ENCODE measurements around the gene CHRNA4.

DNA sequence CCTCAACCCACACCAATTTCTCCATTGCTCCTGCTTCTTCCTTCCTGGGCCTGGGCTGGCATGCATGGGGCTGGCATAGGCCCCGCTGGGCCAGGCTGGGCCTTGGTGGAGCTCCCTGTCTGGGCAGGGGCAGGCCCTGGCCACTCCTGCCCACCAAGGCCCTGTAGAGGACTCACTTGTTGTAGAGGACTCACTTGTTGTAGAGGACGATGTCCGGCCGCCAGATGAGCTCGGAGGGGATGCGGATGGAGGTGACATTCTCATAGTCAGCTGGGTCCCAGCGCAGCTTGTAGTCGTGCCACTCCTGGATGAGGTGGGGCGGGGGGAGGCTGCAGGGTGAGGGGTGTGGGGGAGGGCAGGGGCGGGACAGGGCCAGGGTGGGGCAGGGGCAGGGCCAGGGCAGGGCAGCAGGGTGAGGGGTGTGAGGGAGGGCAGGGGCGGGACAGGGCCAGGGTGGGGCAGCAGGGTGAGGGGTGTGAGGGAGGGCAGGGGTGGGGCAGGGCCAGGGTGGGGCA lies 5.3 kb downstream of the CHRNA4 start:
- TF ChIP-seq, protein P1, sequence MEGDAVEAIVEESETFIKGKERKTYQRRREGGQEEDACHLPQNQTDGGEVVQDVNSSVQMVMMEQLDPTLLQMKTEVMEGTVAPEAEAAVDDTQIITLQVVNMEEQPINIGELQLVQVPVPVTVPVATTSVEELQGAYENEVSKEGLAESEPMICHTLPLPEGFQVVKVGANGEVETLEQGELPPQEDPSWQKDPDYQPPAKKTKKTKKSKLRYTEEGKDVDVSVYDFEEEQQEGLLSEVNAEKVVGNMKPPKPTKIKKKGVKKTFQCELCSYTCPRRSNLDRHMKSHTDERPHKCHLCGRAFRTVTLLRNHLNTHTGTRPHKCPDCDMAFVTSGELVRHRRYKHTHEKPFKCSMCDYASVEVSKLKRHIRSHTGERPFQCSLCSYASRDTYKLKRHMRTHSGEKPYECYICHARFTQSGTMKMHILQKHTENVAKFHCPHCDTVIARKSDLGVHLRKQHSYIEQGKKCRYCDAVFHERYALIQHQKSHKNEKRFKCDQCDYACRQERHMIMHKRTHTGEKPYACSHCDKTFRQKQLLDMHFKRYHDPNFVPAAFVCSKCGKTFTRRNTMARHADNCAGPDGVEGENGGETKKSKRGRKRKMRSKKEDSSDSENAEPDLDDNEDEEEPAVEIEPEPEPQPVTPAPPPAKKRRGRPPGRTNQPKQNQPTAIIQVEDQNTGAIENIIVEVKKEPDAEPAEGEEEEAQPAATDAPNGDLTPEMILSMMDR (IDR thresholded peaks at IDR 0.05): no peak
- no peak for TF ChIP-seq POLR2A (IDR thresholded peaks at IDR 0.05)
